Stimulated activated CD8-positive, alpha-beta memory T cell treated with anti-CD3 and anti-CD28 coated beads, Interleukin-7, amount 100 ng/mL, for 48 hours (primary cell): ENCODE measurements around the gene NINJ2.
"Not testable (repeated sequence)": the region's sequence is repeated elsewhere in the genome, so short reads cannot be mapped to it uniquely, and the experiment has no call there.

Experiments used
- DNase-seq, 2 donors: peaks; one replicate each; pipeline ENCODE4 v3.0.0-alpha.2; 2020; ENCODE audit warnings: low read depth in 1 of 2; ENCODE audit errors: extremely low read depth in 1 of 2

Gene NINJ2

DNA sequence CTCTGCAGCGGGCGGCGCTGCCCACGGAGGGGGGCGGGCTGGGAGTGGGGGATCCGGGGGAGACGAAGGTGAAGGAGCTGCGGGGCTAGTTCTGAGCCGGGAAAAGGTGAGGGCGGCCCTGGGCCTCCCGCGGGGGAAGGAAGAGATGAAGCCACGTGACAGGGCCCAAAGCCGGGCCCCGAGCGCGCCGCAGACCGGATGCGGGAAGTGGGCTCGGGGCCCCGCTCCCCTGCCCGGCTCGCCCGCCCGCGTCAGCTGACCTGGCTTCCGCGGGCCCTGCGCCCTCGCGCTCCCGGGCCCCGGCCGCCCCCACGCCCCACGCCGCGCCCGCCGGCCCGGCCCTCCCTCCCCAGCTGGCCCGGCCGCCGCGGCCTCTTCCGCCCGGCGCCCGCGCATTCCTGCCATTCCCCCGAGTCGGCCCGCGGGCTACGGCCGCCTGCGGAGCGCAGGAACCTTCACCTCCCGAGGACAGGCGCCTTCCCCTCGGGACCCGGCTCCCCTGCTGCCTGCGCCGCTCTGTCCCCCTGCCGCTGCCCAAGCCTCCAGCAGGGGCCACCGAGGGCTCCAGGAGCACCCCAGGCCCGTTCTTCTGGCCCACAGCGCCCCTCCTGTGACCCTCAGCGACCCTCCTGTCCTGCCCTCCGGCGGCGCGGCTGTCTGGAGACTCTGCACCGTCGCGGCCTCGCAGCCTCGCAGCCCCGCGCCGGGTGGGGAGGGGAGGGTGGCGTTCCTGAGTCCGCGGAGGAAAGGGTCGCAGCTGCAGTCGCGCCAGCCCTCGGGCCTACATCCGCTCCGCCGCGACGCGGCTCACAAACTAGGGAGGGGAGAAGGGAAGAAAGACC is 20.4 kb downstream of the NINJ2 start:
- peak; percentile 47 to 65 for DNase-seq

DNA sequence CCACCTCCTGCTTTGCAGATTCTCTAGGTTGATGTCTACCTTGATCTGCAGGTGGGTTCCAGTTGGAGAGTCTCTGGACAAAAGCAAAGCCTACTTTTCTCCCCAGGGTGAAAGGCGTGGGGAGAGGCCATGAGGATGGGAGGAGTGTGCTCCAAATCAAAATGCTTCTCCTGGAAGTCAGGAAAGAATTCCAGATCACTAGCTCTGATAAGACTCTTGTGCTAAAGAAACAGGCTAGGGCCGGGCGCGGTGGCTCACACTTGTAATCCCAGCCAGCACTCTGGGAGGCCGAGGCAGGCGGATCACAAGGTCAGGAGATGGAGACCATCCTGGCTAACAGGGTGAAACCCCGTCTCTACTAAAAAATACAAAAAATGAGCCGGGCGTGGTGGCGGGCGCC is 21.9 kb downstream of the NINJ2 start:
- not testable (repeated sequence) for DNase-seq

DNA sequence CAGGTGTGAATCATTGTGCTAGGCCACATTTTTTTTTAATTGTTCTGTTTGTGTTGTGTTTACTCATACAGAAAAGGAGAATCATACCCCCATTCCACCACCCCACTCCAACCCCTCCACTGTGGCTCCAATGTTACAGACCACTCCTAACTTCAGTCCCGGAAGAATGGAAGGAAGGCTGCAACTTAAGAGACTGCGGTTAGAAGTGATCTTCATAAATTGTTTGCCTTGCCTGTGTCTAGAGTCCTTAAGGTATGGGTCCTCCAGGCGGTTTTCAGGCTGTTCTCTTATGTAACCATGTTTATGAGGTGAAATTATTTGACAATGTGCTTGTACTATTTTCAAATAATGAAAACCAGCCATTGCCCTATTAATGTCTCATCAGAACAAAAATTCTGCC is 22.5 kb downstream of the NINJ2 start:
- no peak for DNase-seq

DNA sequence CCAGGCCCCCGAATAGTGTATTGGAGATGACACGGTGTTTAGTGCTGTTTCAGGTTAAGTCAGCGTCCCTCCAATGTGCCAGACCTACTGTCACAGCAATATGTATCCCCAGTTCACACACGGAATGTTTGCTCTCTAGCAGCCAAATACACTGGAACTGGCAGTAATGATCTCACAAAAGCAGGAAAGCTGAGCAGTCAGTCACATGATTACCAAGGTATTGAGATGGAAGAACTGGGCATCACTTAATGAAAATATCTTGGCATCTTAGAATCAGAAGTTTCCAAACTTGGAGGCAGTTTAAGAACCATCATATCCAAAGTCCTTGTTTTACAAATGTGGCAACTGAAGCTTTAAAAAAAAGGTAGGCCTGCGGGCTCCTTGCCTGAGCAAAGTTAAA is 23.3 kb downstream of the NINJ2 start:
- no peak for DNase-seq

- DNase-seq: no peak
These were observed 23.7 kb downstream of the NINJ2 start for GRCh38 chr12:639566-639965.

DNA sequence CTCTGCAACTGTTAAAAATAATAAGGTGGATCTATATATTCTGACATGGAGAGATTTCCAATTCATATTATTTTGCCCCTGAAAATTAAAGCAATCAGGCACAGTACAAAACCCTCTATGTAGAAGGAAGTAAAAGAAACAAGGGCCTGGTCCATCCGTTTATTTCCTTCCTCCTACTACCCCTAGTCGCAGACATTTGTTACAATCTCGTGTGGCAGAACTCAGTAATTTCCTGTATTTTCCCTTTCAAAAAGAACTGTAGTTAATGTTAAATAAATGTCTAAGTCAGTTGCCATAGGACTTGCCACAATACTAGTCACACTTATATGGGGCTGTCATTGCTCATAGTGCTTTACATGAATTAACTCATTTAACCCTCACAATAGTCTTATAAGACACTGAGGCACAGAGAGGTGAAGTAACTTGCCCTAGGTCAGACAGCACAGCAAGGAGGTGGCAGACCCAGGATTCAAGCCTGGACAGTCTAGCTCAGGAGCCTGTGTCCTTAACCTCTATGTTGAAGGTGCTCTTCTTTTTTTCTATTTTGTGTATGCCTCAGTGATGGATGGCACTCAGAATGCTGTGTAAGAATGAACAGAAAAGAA is 24.2 kb downstream of the NINJ2 start:
- DNase-seq: no peak

GRCh38 chr12:636632-637031 is 26.6 kb downstream of the NINJ2 start:
- no peak for DNase-seq

- no peak for DNase-seq
These were observed 29.5 kb downstream of the NINJ2 start for GRCh38 chr12:633731-634130.

GRCh38 chr12:632102-632696 is 31.0 kb downstream of the NINJ2 start:
- no peak for DNase-seq

GRCh38 chr12:630656-631632 is 32.3 kb downstream of the NINJ2 start:
- DNase-seq: peak; percentile 47 to 61

DNA sequence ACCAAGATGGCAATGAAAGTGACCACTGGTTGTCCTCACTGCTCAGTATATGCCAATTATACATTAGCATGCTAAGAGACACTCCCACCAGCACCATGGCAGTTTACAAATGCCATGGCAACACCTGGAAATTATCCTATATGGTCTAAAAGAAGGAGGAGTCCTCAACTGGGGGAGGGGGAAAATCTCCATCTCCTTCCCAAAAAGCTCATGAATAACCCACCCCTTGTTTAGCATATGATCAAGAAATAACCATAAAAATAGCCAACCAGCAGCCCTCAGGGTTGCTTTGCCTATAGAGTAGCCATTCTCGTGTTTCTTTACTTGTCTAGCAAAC is 34.5 kb downstream of the NINJ2 start:
- DNase-seq: not testable (repeated sequence)

- no peak for DNase-seq
These were observed 35.1 kb downstream of the NINJ2 start for GRCh38 chr12:627863-628741.

- no peak for DNase-seq
These were observed 36.0 kb downstream of the NINJ2 start for GRCh38 chr12:627285-627684.

GRCh38 chr12:625998-626397 is 37.2 kb downstream of the NINJ2 start:
- no peak for DNase-seq

DNA sequence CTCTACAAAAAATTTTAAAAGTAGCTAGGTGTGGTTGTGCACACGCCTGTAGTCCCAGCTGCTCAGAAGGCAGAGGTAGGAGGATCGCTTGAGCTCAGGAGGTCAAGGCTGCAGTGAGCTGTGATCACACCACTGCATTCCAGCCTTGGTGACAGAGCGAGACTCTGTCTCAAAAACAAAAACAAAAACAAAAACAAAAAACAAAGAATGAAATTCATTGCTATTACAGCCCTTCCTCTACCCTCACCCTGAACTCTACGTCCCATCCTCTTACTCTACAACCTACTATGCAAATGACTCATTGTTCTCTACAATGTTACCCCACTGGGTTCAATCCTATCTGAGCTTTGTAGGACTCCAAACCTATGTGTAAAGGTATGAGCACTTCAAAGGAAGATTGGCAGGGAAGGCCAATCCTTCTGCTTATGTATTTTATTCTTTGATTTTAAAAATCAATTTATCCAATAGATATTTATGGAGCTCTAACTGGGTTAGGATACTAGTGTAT is 39.3 kb downstream of the NINJ2 start:
- DNase-seq: no peak

DNA sequence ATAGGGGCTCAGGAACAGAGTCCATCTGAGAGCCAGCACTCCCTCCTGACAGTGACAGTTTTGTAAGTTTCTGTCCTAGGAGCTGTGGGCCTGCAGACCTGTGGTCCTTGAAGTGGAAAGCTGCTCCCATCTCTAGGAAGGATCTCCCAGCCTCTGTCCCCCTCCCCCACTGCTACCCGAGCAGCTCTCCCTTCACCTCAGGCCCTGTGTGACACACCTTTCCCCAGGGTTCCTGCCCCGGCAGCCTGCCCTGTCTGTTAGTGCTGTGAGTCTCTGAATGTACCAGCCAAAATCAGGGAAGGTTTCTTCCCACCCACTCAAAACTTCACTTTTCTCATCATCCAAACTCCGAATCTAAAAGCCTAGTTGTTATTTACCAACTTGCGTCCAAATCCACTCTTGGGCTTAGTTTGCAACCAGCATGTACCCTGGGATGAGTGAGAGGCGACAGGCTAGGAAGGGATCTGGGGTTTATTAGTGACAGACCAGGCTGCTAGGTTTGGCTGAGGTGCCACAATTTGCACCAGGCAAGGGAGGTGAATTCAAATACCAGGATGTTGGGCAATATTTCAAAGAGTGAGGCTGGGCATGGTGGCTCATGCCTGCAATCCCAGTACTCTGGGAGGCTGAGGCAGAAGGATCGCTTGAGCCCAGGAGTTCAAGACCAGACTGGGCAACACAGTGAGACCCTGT is 39.9 kb downstream of the NINJ2 start:
- no peak for DNase-seq

GRCh38 chr12:622416-622815 is 40.8 kb downstream of the NINJ2 start:
- no peak for DNase-seq

DNA sequence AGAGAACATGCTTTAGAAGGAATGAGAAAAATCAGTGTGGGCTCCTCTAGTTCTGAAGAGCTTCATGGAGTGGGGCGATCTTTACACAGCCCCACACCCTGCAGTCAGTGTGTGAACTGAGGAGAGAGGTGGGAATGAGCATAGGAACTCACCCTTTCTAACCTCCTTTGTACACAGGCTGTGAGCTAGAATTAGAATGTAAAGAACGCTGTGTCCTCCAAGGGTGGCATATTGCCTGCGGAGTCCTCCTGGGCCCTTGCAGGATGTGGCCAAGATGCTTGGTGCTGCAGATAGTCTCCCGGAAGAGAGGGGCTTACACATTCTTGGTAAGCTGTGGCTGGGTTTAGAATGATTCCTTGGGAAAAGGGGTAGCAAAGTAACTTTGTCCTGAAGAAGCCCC is 43.9 kb downstream of the NINJ2 start:
- DNase-seq: no peak

- DNase-seq: no peak
These were observed 44.6 kb downstream of the NINJ2 start for GRCh38 chr12:618605-619004.
